ENCODE results near the gene UBE2V1.

UBE2V1 gene

DNA sequence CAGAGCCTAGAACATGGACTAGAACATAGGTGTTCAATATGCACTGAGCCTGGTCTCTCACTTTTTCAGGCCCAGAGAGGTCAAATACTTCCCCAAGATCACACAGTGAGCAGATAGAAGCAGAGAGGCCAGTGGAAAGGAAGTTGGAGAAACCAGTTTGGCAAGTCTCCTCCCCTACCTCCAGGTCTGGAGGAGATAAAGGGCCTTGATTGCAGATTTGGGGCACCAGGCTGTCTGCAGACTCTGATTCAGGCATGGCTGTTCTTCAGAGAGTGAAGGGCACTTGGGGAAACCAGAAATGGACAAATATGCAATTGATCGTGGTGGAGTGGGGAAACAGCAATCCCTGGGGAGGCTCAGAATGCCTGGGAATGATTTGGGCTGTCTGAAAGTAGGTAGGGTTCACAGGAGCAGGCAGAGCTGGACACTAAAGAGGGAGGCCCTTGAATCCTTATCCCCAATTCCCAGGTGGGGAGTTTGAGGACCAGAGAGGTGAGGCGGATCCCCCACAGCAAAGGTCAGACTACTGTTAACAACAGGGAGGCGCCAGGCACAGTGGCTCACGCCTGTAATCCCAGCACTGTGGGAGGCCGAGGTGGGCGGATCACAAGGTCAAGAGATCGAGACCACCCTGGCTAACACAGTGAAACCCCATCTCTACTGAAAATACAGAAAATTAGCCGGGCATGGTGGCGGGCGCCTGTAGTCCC is 38.2 kb upstream of the UBE2V1 start:
- Histone ChIP-seq H3K36me3 (peaks cover 11% of the 10 kb centered on the region), H3K4me3 (ENCODE audit: low read depth in 1 of 2, low read length in 1 of 2) (no peak overlapping the region), H3K27ac (no peak overlapping the region), H3K9me3 (no peaks in the 10 kb centered on the region), H3K27me3 (no peaks in the 10 kb centered on the region), H3K4me1 (ENCODE audit: control insufficient read depth in 1 of 2, insufficient read depth in 1 of 2, low read depth in 1 of 2, low read length in 1 of 2) (peaks cover 31 to 36% of the 10 kb centered on the region in 2 experiments)
- no peak for TF ChIP-seq CTCF (IDR thresholded peaks at IDR 0.05)

GRCh38 chr20:50149481-50150254 is 36.7 kb upstream of the UBE2V1 start:
- no peak overlapping the region for H3K27ac ChIP-seq
- H3K27me3 ChIP-seq = no peaks in the 10 kb centered on the region
- peaks cover 11% of the 10 kb centered on the region for H3K36me3 ChIP-seq
- no peaks in the 10 kb centered on the region for H3K9me3 ChIP-seq
- no peak overlapping the region for H3K4me3 ChIP-seq (ENCODE audit: low read depth in 1 of 2, low read length in 1 of 2)
- H3K4me1 ChIP-seq (ENCODE audit: control insufficient read depth in 1 of 2, insufficient read depth in 1 of 2, low read depth in 1 of 2, low read length in 1 of 2) = peaks cover 33 to 40% of the 10 kb centered on the region in 2 experiments
- TF ChIP-seq CTCF (IDR thresholded peaks at IDR 0.05) = no peak

DNA sequence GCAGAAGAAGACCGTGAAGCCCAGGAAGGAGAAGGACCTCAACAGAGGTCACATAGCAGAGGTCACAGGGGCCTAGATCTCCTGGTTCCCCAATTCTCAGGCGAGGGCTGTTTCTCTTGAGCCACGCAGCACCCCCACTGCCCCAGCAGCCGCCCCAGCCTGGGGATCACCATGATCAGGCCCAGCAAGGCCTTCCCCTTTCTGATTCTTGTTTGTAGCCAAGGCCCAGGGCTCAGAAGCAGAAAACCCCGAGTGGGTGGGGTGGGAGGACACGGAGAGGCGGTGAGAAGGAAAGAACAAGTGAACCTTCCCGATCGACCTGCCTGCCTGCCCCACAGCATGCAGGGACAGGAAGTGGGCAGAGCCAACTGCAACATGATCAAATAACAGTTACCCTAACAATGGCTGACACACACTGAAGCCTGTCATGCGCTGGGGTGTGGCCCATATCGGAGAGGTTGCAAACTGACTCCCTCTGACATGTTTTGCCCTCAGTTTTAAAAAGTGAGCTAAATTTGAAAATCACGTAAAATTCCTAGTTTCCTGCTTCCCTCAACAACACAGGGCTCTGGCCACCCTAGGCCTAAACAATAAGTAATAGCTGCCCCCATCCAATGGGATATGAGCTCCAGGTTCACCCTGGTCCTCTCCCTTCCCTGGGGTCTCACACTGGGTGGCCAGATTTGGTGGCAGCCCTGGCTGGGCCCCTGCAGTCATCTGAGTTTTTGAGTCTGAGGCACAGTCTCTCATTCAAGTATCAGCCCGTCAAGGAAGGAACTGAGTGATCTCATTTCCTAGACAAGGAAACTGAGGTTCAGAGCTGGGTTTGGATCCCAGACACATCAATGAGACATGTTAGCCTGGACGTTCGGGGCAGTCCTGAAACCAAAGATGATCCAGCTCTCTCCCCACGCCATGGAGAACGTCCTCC is 34.0 kb upstream of the UBE2V1 start:
- no peaks in the 10 kb centered on the region for H3K27me3 ChIP-seq
- no peaks in the 10 kb centered on the region for H3K9me3 ChIP-seq
- H3K4me3 ChIP-seq (ENCODE audit: low read depth in 1 of 2, low read length in 1 of 2) = peak overlapping the region in 1 of 2 experiments; percentile 29
- H3K4me1 ChIP-seq (ENCODE audit: control insufficient read depth in 1 of 2, insufficient read depth in 1 of 2, low read depth in 1 of 2, low read length in 1 of 2) = peaks cover 18 to 19% of the 10 kb centered on the region in 2 experiments
- H3K27ac ChIP-seq = peak overlapping the region; percentile 83
- no peak for TF ChIP-seq CTCF (IDR thresholded peaks at IDR 0.05)
- H3K36me3 ChIP-seq = peaks cover 25% of the 10 kb centered on the region

- peaks cover 17 to 18% of the 10 kb centered on the region in 2 experiments for H3K4me1 ChIP-seq (ENCODE audit: control insufficient read depth in 1 of 2, insufficient read depth in 1 of 2, low read depth in 1 of 2, low read length in 1 of 2)
- H3K9me3 ChIP-seq = no peaks in the 10 kb centered on the region
- H3K27me3 ChIP-seq = no peaks in the 10 kb centered on the region
- H3K36me3 ChIP-seq = peaks cover 33% of the 10 kb centered on the region
- H3K27ac ChIP-seq = peak overlapping the region; percentile 83
- no peak for TF ChIP-seq CTCF (IDR thresholded peaks at IDR 0.05)
- peak overlapping the region in 1 of 2 experiments; percentile 29 for H3K4me3 ChIP-seq (ENCODE audit: low read depth in 1 of 2, low read length in 1 of 2)
Observed at GRCh38 chr20:50146214-50146613, 33.3 kb upstream of the UBE2V1 start.

GRCh38 chr20:50145566-50145965 is 32.6 kb upstream of the UBE2V1 start:
- Histone ChIP-seq H3K36me3 (peaks cover 39% of the 10 kb centered on the region), H3K27ac (peak overlapping the region; percentile 83)

More at GRCh38 chr20:50145566-50145965, 32.6 kb upstream of the UBE2V1 start:
- H3K9me3 ChIP-seq = no peaks in the 10 kb centered on the region
- TF ChIP-seq CTCF (IDR thresholded peaks at IDR 0.05) = no peak
- H3K27me3 ChIP-seq = no peaks in the 10 kb centered on the region
- peaks cover 17 to 18% of the 10 kb centered on the region in 2 experiments for H3K4me1 ChIP-seq (ENCODE audit: control insufficient read depth in 1 of 2, insufficient read depth in 1 of 2, low read depth in 1 of 2, low read length in 1 of 2)
- H3K4me3 ChIP-seq (ENCODE audit: low read depth in 1 of 2, low read length in 1 of 2) = no peak overlapping the region

Data from neutrophil (primary cell).